Measurements from ENCODE around the gene C6orf52.

Gene C6orf52

GRCh38 chr6:10643201-10643651 is 51.2 kb downstream of the C6orf52 start:
- no peak for DNase-seq

DNA sequence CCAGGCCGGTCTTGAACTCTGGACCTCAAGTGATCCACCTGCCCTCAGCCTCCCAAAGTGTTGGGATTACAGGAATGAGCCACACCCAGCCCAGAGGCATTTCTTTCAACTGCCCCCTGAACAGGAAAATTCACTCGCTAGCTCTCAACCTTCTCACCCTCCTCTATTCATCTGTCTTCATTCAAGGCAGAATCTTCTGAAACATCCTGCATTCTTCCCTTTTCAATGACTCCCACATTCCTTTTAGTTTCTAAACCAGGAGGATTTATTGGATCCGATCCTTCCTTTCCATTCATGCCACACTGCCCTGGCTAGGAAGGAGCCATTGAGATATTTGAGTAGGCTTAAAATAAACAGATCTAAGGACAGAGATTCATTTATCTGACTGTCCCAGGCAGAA is 52.9 kb downstream of the C6orf52 start:
- DNase-seq = no peak

DNA sequence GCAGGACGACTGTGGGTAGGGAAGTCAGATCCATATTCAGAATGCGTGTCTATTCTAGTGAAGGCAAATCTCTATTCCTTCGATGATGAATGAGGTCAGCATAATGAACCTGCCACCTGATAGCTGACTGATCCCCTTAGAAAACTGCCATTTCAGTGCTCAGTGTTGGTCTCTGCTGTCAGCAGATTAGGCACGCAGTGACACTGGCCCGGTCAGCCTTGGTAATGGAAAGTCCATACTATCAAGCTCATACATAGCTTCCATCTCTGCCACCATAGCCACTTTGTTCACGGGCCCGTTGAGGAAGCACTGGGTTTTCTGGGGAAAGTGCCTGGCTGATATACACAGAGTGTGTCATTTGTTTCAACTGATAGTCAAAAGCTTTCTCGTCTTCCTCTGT is 54.0 kb downstream of the C6orf52 start:
- no peak for DNase-seq

GRCh38 chr6:10633216-10633615 is 61.2 kb downstream of the C6orf52 start:
- DNase-seq = no peak

DNA sequence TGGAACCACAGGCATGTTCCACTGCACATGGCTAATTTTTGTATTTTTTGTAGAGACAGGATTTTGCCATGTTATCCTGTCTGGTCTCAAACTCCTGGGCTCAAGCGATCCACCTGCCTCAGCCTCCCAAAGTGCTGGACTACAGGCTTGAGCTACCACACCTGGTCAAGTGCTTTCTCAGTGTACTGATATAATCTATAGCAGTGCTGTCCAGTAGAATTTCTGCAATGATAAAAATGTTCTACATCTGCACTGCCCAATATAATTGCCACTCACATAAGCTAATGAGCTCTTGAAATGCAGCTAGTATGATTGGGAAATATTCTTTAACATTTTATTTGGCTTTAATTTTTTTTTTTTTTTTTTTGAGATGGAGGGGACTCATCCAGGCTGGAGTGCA is 64.2 kb downstream of the C6orf52 start:
- no peak for DNase-seq

GRCh38 chr6:10627800-10628199 is 66.6 kb downstream of the C6orf52 start:
- no peak for DNase-seq

DNA sequence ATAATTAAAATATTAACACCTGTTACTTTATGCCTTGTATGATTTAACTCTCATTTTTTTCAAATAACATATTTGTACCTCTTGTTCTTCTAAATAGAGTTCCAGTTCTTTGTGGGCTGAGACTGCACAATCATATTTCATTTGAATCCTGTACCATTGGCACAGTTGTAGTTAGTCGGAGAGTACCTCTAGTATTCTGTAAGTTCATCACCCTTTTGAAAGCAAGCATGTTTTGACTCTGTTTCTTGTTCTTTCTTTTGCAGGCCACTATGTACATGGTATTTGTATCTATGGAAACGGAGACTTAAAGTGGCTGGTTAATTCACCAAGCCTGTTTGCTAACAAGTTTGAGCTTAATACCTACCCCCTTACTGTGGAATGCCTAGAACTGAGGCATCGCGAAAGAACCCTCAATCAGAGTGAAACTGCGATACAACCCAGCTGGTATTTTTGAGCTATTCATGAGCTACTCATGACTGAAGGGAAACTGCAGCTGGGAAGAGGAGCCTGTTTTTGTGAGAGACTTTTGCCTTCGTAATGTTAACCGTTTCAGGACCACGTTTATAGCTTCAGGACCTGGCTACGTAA is 68.2 kb downstream of the C6orf52 start:
- no peak for DNase-seq

DNA sequence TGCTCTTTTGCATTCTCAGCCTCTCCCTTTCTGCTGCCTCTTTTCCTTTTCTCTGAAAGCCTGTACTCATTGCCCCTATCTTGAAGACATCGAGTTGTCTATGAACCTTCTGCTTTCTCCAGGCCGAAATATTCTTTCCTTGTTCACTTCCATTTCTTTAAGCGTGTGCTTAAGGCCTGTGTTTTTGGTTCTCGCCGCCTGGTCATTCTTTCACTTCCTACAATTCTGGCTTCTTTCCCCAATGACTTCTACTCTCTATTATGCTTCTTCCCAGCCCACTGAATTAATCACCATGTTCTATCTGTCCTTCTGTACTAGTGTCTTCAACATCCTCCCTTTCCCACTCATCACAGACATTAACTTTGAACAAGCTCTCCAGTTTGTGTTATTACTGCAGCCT is 69.6 kb downstream of the C6orf52 start:
- no peak for DNase-seq

GRCh38 chr6:10621847-10622246 is 72.6 kb downstream of the C6orf52 start:
- no peak for DNase-seq

Data from NCI-H2227 treated with DMSO at 0.1 percent for 48 hours (cell line).